GM23338 (cell line): ENCODE measurements around the gene SLC8A1. TPM values are rescaled to one million over a fixed set of nuclear protein-coding genes. Genes with fewer than 3 reads are reported as not detected.

Experiments
- ATAC-seq: fragments of 200-7000 bp; cut with Tn5 transposase; 3 replicates; pipeline ENCODE4 v1.9.1; 2020
- DNase-seq: peaks from one replicate; pipeline ENCODE4 v3.0.0-alpha.2; 2015; ENCODE audit warnings: low spot score
- H2AFZ ChIP-seq: fragments of 200-600 bp; sonication (generic); 2 replicates; pipeline ENCODE4 v1.8.0; 2016; ENCODE audit warnings: antibody characterized with exemption, mild to moderate bottlenecking, moderate library complexity
- H3F3A ChIP-seq: fragments of 200-600 bp; sonication (generic); replicated peaks from 2 replicates; pipeline ENCODE4 v1.8.0; 2017; ENCODE audit warnings: antibody characterized with exemption, mixed run types, low read depth
- H3K27ac ChIP-seq: fragments of 200-600 bp; sonication (generic); 2 replicates; pipeline ENCODE4 v1.6.1; 2016; ENCODE audit warnings: low read depth
- H3K27me3 ChIP-seq: fragments of 200-600 bp; sonication (generic); 2 replicates; pipeline ENCODE4 v1.8.0; 2016; ENCODE audit warnings: mild to moderate bottlenecking, mixed run types, moderate library complexity; ENCODE audit not compliant: insufficient read depth
- H3K36me3 ChIP-seq: fragments of 200-600 bp; sonication (generic); 2 replicates; pipeline ENCODE4 v1.8.0; 2016; ENCODE audit warnings: mild to moderate bottlenecking; ENCODE audit not compliant: insufficient read depth
- H3K4me1 ChIP-seq: fragments of 200-600 bp; sonication (generic); 2 replicates; pipeline ENCODE4 v1.8.0; 2016; ENCODE audit warnings: mild to moderate bottlenecking, moderate library complexity; ENCODE audit not compliant: insufficient read depth
- H3K4me2 ChIP-seq: fragments of 200-600 bp; sonication (generic); 2 replicates; pipeline ENCODE4 v1.7.1; 2017; ENCODE audit warnings: mixed run types
- H3K4me3 ChIP-seq: fragments of 200-600 bp; sonication (generic); 2 replicates; pipeline ENCODE4 v1.6.1; 2016; ENCODE audit warnings: mixed run types
- H3K79me2 ChIP-seq: fragments of 200-600 bp; sonication (generic); replicated peaks from 2 replicates; pipeline ENCODE4 v1.8.0; 2017; ENCODE audit warnings: mild to moderate bottlenecking; ENCODE audit not compliant: insufficient read depth
- H3K9me2 ChIP-seq: fragments of 200-600 bp; sonication (generic); 2 replicates; pipeline ENCODE4 v1.8.0; 2017; ENCODE audit not compliant: insufficient read depth
- H4K20me1 ChIP-seq: fragments of 200-600 bp; sonication (generic); replicated peaks from 2 replicates; pipeline ENCODE4 v1.8.0; 2017; ENCODE audit warnings: mild to moderate bottlenecking; ENCODE audit not compliant: insufficient read depth
- H3K27ac Mint-ChIP-seq: 2 replicates; pipeline ENCODE4 v1.8.0; 2020; ENCODE audit warnings: inconsistent platforms, mild to moderate bottlenecking, moderate library complexity, mixed read lengths
- H3K27me3 Mint-ChIP-seq: 3 replicates; pipeline ENCODE4 v1.8.0; 2022; ENCODE audit warnings: low read depth, mild to moderate bottlenecking, moderate library complexity, mixed read lengths, inconsistent platforms; ENCODE audit not compliant: insufficient read depth, poor library complexity
- H3K36me3 Mint-ChIP-seq: 3 replicates; pipeline ENCODE4 v1.8.0; 2021; ENCODE audit warnings: low read depth, mild to moderate bottlenecking, inconsistent platforms, moderate library complexity, mixed read lengths
- H3K4me1 Mint-ChIP-seq: 3 replicates; pipeline ENCODE4 v1.8.0; 2020; ENCODE audit warnings: mild to moderate bottlenecking, inconsistent platforms, mixed read lengths
- H3K4me3 Mint-ChIP-seq: 3 replicates; pipeline ENCODE4 v1.8.0; 2021; ENCODE audit warnings: moderate library complexity, mild to moderate bottlenecking, inconsistent platforms, mixed read lengths
- H3K9me3 Mint-ChIP-seq: 3 replicates; pipeline ENCODE4 v1.8.0; 2020; ENCODE audit warnings: moderate library complexity, mild to moderate bottlenecking, inconsistent platforms, mixed read lengths
- CREB1 ChIP-seq: fragments of 250-450 bp; sonication (Bioruptor Pico); IDR thresholded peaks from 2 replicates; pipeline ENCODE4 v1.5.0; 2020; ENCODE audit warnings: low read depth, mild to moderate bottlenecking, moderate library complexity
- EZH2 ChIP-seq: fragments of 200-600 bp; sonication (generic); IDR thresholded peaks from one replicate; pipeline ENCODE4 v1.8.0; 2017; ENCODE audit warnings: antibody characterized with exemption, mild to moderate bottlenecking, low read depth; ENCODE audit not compliant: unreplicated experiment
- EZH2phosphoT487 ChIP-seq: fragments of 200-600 bp; sonication (generic); IDR thresholded peaks from one replicate; pipeline ENCODE4 v1.8.1; 2018; ENCODE audit warnings: antibody characterized with exemption; ENCODE audit not compliant: unreplicated experiment
- JUNB ChIP-seq: IDR thresholded peaks from one replicate; pipeline ENCODE4 v1.6.1; 2016; ENCODE audit warnings: antibody characterized with exemption; ENCODE audit not compliant: unreplicated experiment
- NANOG ChIP-seq: IDR thresholded peaks from 2 replicates; pipeline ENCODE4 v1.6.1; 2016; ENCODE audit warnings: antibody characterized with exemption, borderline replicate concordance
- POLR2AphosphoS5 ChIP-seq: IDR thresholded peaks from 2 replicates; pipeline ENCODE4 v1.6.1; 2016; ENCODE audit warnings: antibody characterized with exemption, low read depth
- STAT1 ChIP-seq: IDR thresholded peaks from one replicate; pipeline ENCODE4 v1.6.1; 2016; ENCODE audit warnings: antibody characterized with exemption; ENCODE audit not compliant: unreplicated experiment
- ZNF114 ChIP-seq: fragments of 250-450 bp; sonication (Bioruptor Pico); IDR thresholded peaks from 2 replicates; pipeline ENCODE4 v1.5.0; 2020; ENCODE audit warnings: mild to moderate bottlenecking, moderate library complexity
- ZNF331 ChIP-seq: fragments of 250-450 bp; sonication (Bioruptor Pico); IDR thresholded peaks from 2 replicates; pipeline ENCODE4 v1.5.0; 2020; ENCODE audit warnings: low read depth, mild to moderate bottlenecking, moderate library complexity
- polyA plus RNA-seq: library from polyadenylated mRNA; unstranded; fragments of >200 nt; fragmentation: Nextera tagmentation; extraction: Ambion mirVana; gene quantifications from 2 replicates; pipeline ENCODE4 v1.2.1, GENCODE V29; 2016
- total RNA-seq: library from RNA; depleted of rRNA; stranded (reverse); fragments of >200 nt; shearing (Covaris generic); gene quantifications from 2 replicates; pipeline ENCODE4 v1.2.3, GENCODE V29; 2014
- TF ChIP-seq, protein P1 (sequence below): IDR thresholded peaks from 2 replicates; pipeline ENCODE4 v1.6.1; 2016; ENCODE audit warnings: antibody characterized with exemption
- TF ChIP-seq, protein P2 (sequence below): fragments of 250-450 bp; sonication (Bioruptor Pico); IDR thresholded peaks from 2 replicates; pipeline ENCODE4 v1.5.0; 2020; ENCODE audit warnings: mild to moderate bottlenecking, moderate library complexity
- TF ChIP-seq, protein P3 (sequence below), 2 experiments: fragments of 200-600 bp in 1 of 2; sonication (generic) in 1 of 2; conservative IDR thresholded peaks; 2 replicates each; pipeline versions ENCODE4 v1.5.1 to v1.6.1; 2016 to 2017; ENCODE audit warnings: antibody characterized with exemption in 2 of 2, low read depth in 2 of 2, mild to moderate bottlenecking in 2 of 2, moderate library complexity in 1 of 2
- TF ChIP-seq, protein P4 (sequence below): IDR thresholded peaks from one replicate; pipeline ENCODE4 v1.6.1; 2018; ENCODE audit warnings: antibody characterized with exemption; ENCODE audit not compliant: unreplicated experiment

Gene SLC8A1
- total and polyA plus RNA-seq, 2 experiments from 2014 or later, result 2.5 to 3.3 TPM

DNA sequence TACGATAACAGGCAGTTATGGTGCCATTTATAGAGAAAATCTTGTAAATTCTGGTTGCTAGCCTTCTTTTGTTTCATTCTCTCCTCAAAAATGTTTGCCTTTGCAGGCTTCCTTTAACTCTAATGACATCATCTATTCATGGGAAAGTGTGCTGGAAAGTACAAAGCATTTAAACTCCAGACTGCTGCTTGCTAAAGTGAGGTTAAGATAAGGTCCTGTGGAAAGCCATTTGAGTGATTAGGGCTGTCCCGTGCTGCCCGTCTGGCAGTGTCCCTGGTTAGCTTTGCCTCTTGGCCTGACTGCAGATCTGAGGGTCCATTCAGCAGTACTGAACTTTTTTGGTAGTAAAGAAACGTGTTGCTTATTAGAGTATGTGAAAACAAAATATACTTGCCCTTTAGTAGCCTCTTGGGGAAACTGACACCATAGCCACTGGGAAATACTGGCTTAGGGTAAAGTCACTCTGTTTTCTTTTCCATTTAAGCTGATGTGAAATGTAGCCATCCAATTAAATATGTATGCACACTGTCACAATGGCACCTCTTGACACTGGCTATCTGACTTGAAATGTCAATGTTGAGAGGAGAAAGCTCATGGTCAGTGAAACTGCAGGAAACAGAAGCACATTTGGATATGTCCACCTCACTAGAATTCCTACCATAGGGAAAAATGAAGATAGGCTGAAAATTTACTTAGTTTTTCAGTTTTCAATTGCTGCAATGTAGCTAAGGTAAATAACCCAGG is 321.5 kb downstream of the SLC8A1 start:
- no peak for ATAC-seq
- no peaks in the 10 kb centered on the region for H3K9me3 Mint-ChIP-seq
- no peak for DNase-seq
- H3K79me2 ChIP-seq, result no peaks in the 10 kb centered on the region
- no peak overlapping the region for H2AFZ ChIP-seq
- no peaks in the 10 kb centered on the region for H3K36me3 Mint-ChIP-seq
- H3K4me1 ChIP-seq, result no peaks in the 10 kb centered on the region
- H3F3A ChIP-seq, result no peaks in the 10 kb centered on the region
- H3K27ac ChIP-seq, result no peak overlapping the region
- no peaks in the 10 kb centered on the region for H3K4me1 Mint-ChIP-seq
- no peaks in the 10 kb centered on the region for H4K20me1 ChIP-seq
- no peaks in the 10 kb centered on the region for H3K36me3 ChIP-seq
- H3K27me3 Mint-ChIP-seq, result no peaks in the 10 kb centered on the region
- H3K4me2 ChIP-seq, result no peak overlapping the region
- no peak overlapping the region for H3K4me3 Mint-ChIP-seq
- H3K9me2 ChIP-seq, result 0 out of 2 replicates have a peak, but pooled peaks cover 6% of the 10 kb centered on the region
- no peak for TF ChIP-seq JUNB
- TF ChIP-seq, protein P1, sequence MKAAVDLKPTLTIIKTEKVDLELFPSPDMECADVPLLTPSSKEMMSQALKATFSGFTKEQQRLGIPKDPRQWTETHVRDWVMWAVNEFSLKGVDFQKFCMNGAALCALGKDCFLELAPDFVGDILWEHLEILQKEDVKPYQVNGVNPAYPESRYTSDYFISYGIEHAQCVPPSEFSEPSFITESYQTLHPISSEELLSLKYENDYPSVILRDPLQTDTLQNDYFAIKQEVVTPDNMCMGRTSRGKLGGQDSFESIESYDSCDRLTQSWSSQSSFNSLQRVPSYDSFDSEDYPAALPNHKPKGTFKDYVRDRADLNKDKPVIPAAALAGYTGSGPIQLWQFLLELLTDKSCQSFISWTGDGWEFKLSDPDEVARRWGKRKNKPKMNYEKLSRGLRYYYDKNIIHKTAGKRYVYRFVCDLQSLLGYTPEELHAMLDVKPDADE, result no peak
- TF ChIP-seq, protein P2, sequence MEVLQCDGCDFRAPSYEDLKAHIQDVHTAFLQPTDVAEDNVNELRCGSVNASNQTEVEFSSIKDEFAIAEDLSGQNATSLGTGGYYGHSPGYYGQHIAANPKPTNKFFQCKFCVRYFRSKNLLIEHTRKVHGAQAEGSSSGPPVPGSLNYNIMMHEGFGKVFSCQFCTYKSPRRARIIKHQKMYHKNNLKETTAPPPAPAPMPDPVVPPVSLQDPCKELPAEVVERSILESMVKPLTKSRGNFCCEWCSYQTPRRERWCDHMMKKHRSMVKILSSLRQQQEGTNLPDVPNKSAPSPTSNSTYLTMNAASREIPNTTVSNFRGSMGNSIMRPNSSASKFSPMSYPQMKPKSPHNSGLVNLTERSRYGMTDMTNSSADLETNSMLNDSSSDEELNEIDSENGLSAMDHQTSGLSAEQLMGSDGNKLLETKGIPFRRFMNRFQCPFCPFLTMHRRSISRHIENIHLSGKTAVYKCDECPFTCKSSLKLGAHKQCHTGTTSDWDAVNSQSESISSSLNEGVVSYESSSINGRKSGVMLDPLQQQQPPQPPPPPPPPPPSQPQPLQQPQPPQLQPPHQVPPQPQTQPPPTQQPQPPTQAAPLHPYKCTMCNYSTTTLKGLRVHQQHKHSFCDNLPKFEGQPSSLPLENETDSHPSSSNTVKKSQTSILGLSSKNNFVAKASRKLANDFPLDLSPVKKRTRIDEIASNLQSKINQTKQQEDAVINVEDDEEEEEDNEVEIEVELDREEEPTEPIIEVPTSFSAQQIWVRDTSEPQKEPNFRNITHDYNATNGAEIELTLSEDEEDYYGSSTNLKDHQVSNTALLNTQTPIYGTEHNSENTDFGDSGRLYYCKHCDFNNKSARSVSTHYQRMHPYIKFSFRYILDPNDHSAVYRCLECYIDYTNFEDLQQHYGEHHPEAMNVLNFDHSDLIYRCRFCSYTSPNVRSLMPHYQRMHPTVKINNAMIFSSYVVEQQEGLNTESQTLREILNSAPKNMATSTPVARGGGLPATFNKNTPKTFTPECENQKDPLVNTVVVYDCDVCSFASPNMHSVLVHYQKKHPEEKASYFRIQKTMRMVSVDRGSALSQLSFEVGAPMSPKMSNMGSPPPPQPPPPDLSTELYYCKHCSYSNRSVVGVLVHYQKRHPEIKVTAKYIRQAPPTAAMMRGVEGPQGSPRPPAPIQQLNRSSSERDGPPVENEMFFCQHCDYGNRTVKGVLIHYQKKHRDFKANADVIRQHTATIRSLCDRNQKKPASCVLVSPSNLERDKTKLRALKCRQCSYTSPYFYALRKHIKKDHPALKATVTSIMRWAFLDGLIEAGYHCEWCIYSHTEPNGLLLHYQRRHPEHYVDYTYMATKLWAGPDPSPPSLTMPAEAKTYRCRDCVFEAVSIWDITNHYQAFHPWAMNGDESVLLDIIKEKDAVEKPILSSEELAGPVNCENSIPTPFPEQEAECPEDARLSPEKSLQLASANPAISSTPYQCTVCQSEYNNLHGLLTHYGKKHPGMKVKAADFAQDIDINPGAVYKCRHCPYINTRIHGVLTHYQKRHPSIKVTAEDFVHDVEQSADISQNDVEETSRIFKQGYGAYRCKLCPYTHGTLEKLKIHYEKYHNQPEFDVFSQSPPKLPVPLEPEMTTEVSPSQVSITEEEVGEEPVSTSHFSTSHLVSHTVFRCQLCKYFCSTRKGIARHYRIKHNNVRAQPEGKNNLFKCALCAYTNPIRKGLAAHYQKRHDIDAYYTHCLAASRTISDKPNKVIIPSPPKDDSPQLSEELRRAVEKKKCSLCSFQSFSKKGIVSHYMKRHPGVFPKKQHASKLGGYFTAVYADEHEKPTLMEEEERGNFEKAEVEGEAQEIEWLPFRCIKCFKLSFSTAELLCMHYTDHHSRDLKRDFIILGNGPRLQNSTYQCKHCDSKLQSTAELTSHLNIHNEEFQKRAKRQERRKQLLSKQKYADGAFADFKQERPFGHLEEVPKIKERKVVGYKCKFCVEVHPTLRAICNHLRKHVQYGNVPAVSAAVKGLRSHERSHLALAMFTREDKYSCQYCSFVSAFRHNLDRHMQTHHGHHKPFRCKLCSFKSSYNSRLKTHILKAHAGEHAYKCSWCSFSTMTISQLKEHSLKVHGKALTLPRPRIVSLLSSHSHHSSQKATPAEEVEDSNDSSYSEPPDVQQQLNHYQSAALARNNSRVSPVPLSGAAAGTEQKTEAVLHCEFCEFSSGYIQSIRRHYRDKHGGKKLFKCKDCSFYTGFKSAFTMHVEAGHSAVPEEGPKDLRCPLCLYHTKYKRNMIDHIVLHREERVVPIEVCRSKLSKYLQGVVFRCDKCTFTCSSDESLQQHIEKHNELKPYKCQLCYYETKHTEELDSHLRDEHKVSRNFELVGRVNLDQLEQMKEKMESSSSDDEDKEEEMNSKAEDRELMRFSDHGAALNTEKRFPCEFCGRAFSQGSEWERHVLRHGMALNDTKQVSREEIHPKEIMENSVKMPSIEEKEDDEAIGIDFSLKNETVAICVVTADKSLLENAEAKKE (CRISPR knock-in tag), result no peak
- TF ChIP-seq, protein P3, sequence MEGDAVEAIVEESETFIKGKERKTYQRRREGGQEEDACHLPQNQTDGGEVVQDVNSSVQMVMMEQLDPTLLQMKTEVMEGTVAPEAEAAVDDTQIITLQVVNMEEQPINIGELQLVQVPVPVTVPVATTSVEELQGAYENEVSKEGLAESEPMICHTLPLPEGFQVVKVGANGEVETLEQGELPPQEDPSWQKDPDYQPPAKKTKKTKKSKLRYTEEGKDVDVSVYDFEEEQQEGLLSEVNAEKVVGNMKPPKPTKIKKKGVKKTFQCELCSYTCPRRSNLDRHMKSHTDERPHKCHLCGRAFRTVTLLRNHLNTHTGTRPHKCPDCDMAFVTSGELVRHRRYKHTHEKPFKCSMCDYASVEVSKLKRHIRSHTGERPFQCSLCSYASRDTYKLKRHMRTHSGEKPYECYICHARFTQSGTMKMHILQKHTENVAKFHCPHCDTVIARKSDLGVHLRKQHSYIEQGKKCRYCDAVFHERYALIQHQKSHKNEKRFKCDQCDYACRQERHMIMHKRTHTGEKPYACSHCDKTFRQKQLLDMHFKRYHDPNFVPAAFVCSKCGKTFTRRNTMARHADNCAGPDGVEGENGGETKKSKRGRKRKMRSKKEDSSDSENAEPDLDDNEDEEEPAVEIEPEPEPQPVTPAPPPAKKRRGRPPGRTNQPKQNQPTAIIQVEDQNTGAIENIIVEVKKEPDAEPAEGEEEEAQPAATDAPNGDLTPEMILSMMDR (conservative IDR thresholded peaks at IDR 0.05; ENCODE audit: low read depth in 2 of 2), result no peak
- no peak for TF ChIP-seq CREB1
- TF ChIP-seq ZNF114 (CRISPR knock-in tag), result no peak
- TF ChIP-seq NANOG, result no peak
- no peak for TF ChIP-seq STAT1
- TF ChIP-seq POLR2AphosphoS5, result no peak
- no peak for TF ChIP-seq EZH2phosphoT487
- TF ChIP-seq EZH2, result no peak
- TF ChIP-seq ZNF331 (CRISPR knock-in tag), result no peak
- TF ChIP-seq, protein P4, sequence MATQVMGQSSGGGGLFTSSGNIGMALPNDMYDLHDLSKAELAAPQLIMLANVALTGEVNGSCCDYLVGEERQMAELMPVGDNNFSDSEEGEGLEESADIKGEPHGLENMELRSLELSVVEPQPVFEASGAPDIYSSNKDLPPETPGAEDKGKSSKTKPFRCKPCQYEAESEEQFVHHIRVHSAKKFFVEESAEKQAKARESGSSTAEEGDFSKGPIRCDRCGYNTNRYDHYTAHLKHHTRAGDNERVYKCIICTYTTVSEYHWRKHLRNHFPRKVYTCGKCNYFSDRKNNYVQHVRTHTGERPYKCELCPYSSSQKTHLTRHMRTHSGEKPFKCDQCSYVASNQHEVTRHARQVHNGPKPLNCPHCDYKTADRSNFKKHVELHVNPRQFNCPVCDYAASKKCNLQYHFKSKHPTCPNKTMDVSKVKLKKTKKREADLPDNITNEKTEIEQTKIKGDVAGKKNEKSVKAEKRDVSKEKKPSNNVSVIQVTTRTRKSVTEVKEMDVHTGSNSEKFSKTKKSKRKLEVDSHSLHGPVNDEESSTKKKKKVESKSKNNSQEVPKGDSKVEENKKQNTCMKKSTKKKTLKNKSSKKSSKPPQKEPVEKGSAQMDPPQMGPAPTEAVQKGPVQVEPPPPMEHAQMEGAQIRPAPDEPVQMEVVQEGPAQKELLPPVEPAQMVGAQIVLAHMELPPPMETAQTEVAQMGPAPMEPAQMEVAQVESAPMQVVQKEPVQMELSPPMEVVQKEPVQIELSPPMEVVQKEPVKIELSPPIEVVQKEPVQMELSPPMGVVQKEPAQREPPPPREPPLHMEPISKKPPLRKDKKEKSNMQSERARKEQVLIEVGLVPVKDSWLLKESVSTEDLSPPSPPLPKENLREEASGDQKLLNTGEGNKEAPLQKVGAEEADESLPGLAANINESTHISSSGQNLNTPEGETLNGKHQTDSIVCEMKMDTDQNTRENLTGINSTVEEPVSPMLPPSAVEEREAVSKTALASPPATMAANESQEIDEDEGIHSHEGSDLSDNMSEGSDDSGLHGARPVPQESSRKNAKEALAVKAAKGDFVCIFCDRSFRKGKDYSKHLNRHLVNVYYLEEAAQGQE, result no peak
- H3K27me3 ChIP-seq, result no peaks in the 10 kb centered on the region
- H3K27ac Mint-ChIP-seq, result no peak overlapping the region
- no peak overlapping the region for H3K4me3 ChIP-seq
